Activated naive CD4-positive, alpha-beta T cell treated with anti-CD3 and anti-CD28 coated beads, Interleukin-2, amount 50 U/mL, for 24 hours (primary cell): ENCODE results near the gene ST6GALNAC1.

Source experiments
- H3K27ac Mint-ChIP-seq: one replicate; pipeline ENCODE4 v1.8.0; 2021; ENCODE audit warnings: mild to moderate bottlenecking, mixed read lengths
- H3K27me3 Mint-ChIP-seq: one replicate; pipeline ENCODE4 v1.8.0; 2021; ENCODE audit warnings: mixed read lengths
- H3K36me3 Mint-ChIP-seq: one replicate; pipeline ENCODE4 v1.8.0; 2021; ENCODE audit warnings: mixed read lengths
- H3K4me1 Mint-ChIP-seq: one replicate; pipeline ENCODE4 v1.8.0; 2021; ENCODE audit warnings: mixed read lengths
- H3K4me3 Mint-ChIP-seq: one replicate; pipeline ENCODE4 v1.8.0; 2021; ENCODE audit warnings: mild to moderate bottlenecking, mixed read lengths
- H3K9me3 Mint-ChIP-seq: one replicate; pipeline ENCODE4 v1.8.0; 2021; ENCODE audit warnings: mixed read lengths

ST6GALNAC1 gene

DNA sequence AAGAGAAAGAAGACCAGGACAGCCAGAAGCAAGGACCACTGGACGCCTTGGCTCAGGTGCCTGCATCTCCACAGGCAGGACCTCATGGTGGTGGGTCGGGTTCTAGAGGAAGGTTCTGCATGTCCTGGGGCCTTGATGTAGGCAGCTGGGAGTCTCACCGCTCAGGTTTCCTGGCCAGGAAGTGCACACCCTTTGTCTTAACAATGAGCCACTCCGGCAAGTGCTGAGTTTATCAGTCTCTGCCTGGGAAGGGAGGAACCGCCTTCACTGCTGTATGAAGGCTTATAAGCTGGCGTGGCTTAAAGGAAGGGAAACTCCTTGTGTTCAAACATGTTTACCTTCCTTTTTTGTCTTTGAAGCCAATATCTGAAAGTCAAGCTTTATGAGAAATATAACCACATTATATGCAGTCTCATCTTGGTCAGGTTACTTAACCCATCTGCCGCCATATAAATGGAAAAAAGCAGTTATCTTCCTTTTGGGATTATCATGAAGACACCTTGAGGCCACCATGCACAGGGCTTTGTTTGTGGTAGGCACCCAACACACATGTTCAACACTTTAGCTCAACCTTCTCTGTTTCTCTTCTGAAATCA is at the start of gene ST6GALNAC1:
Gene ST6GALNAC1, minus strand, starts transcription at position 205 of the 596 bp plus-strand sequence. Its CDS starts 119 bp downstream, at position 86.
- peaks cover 49% of the 10 kb centered on the region for H3K4me1 Mint-ChIP-seq
- H3K27me3 Mint-ChIP-seq: no peaks in the 10 kb centered on the region
- H3K36me3 Mint-ChIP-seq: peaks cover 3% of the 10 kb centered on the region
- H3K4me3 Mint-ChIP-seq: peak within 1 kb of the TSS; percentile 70
- H3K9me3 Mint-ChIP-seq: peaks cover 5% of the 10 kb centered on the region
- peak within 1 kb of the TSS; percentile 69 for H3K27ac Mint-ChIP-seq

GRCh38 chr17:76691379-76692191 is 48.0 kb upstream of the ST6GALNAC1 start:
- Mint-ChIP-seq H3K9me3 (no peaks in the 10 kb centered on the region), H3K27me3 (peaks cover 1% of the 10 kb centered on the region), H3K4me1 (no peaks in the 10 kb centered on the region), H3K4me3 (no peak overlapping the region), H3K27ac (no peak overlapping the region), H3K36me3 (no peaks in the 10 kb centered on the region)

GRCh38 chr17:76690596-76691280 is 47.2 kb upstream of the ST6GALNAC1 start:
- H3K4me1 Mint-ChIP-seq: no peaks in the 10 kb centered on the region
- H3K27me3 Mint-ChIP-seq: peaks cover 1% of the 10 kb centered on the region
- no peak overlapping the region for H3K27ac Mint-ChIP-seq
- no peaks in the 10 kb centered on the region for H3K36me3 Mint-ChIP-seq
- no peaks in the 10 kb centered on the region for H3K9me3 Mint-ChIP-seq
- no peak overlapping the region for H3K4me3 Mint-ChIP-seq

- Mint-ChIP-seq H3K9me3 (no peaks in the 10 kb centered on the region), H3K27me3 (peaks cover 1% of the 10 kb centered on the region), H3K36me3 (no peaks in the 10 kb centered on the region), H3K27ac (no peak overlapping the region), H3K4me1 (no peaks in the 10 kb centered on the region), H3K4me3 (no peak overlapping the region)
These were observed 46.3 kb upstream of the ST6GALNAC1 start for GRCh38 chr17:76689859-76690258.

DNA sequence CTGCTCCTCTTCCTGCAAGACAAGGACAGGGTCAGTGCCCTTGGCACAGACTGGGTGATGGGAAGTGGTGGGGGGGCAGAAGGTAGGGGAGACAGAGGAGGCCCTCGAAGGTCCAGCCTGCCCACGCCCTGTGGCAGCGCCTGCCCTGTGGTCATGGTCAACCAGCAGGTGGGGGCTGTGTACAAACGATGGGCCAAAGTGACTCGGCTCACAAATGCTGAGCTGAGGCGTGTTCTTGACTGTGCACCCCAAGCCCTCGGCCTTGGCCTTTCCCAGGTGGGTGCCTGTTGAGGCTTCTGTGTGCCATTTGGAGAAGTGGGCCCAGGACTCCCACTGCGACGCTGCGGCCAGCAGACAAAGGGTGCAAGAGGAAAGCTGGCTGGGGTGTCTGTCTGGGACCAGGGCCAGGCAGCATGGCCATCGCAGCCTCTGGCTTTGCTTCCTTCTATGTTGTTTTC is 44.6 kb upstream of the ST6GALNAC1 start:
- no peaks in the 10 kb centered on the region for H3K4me1 Mint-ChIP-seq
- H3K27me3 Mint-ChIP-seq: peaks cover 1% of the 10 kb centered on the region
- no peaks in the 10 kb centered on the region for H3K9me3 Mint-ChIP-seq
- H3K36me3 Mint-ChIP-seq: no peaks in the 10 kb centered on the region
- no peak overlapping the region for H3K4me3 Mint-ChIP-seq
- no peak overlapping the region for H3K27ac Mint-ChIP-seq

- no peaks in the 10 kb centered on the region for H3K9me3 Mint-ChIP-seq
- no peaks in the 10 kb centered on the region for H3K36me3 Mint-ChIP-seq
- H3K27me3 Mint-ChIP-seq: peaks cover 1% of the 10 kb centered on the region
- no peak overlapping the region for H3K27ac Mint-ChIP-seq
- H3K4me1 Mint-ChIP-seq: no peaks in the 10 kb centered on the region
- no peak overlapping the region for H3K4me3 Mint-ChIP-seq
These were observed 44.0 kb upstream of the ST6GALNAC1 start for GRCh38 chr17:76687298-76688164.

DNA sequence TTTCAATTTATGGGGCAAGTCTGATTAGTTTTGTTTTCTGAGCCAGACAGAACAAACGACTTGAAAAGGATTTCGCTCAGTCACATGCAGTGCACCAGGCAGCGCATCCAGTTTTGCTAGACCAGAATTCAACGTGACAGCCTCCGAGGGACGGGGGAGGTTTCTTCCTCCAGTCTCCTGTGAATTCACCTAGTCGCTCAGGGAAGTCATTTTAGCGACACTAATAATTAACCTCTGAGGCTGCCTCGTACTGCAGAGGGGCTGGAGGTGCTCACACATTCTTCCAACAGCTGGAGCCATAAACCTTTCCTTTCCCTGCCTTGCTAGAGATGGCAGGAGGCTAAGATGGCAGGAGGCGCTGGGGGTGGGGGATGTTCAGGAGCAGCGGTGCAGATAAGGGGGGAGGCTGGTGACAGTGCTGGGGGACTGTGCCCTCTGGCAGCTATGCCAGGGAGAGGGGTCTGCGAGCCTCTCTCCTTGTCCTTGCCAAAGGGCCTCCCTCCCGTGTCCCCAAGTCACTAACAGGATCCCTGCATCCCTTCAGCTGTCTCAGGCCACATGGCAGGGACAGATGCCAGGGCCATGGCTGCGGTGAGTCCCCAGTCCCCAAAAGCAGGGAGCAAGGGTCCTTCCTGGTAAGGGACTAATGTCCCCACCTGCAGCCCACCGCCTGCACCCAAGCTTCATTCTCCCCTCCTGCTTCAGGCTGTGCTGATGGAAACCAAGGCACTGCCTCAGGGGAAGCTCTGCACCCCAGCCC is 43.2 kb upstream of the ST6GALNAC1 start:
- no peaks in the 10 kb centered on the region for H3K9me3 Mint-ChIP-seq
- no peaks in the 10 kb centered on the region for H3K4me1 Mint-ChIP-seq
- H3K27ac Mint-ChIP-seq: no peak overlapping the region
- H3K27me3 Mint-ChIP-seq: peaks cover 1% of the 10 kb centered on the region
- no peaks in the 10 kb centered on the region for H3K36me3 Mint-ChIP-seq
- no peak overlapping the region for H3K4me3 Mint-ChIP-seq

- no peak overlapping the region for H3K27ac Mint-ChIP-seq
These were observed 42.3 kb upstream of the ST6GALNAC1 start for GRCh38 chr17:76685846-76686245.

DNA sequence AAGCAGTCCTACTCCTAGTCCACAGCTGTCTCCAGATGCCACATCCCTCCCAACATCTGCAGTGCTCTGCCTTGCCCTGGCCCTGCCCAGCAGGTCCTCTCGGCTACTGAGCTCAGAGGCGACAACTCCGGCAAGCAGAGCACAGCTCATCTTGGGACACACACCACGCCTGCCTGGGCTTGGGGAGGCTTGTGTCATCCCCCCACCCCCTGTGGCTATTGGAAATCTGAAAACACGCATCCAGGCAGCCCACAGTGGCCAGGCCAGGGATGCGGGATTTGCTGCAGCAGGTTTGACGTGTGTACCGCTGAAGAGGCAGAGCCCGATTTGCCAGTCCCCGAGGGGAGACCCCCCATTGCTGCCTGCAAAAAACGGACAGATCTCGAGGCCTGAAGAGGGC is 41.8 kb upstream of the ST6GALNAC1 start:
- Mint-ChIP-seq H3K27me3 (peaks cover 1% of the 10 kb centered on the region), H3K4me3 (no peak overlapping the region), H3K36me3 (no peaks in the 10 kb centered on the region), H3K4me1 (peaks cover 6% of the 10 kb centered on the region), H3K27ac (no peak overlapping the region), H3K9me3 (no peaks in the 10 kb centered on the region)

More at GRCh38 chr17:76685846-76686245, 42.3 kb upstream of the ST6GALNAC1 start:
- H3K9me3 Mint-ChIP-seq: no peaks in the 10 kb centered on the region
- H3K27me3 Mint-ChIP-seq: peaks cover 1% of the 10 kb centered on the region
- no peak overlapping the region for H3K4me3 Mint-ChIP-seq
- H3K4me1 Mint-ChIP-seq: peaks cover 6% of the 10 kb centered on the region
- H3K36me3 Mint-ChIP-seq: no peaks in the 10 kb centered on the region

DNA sequence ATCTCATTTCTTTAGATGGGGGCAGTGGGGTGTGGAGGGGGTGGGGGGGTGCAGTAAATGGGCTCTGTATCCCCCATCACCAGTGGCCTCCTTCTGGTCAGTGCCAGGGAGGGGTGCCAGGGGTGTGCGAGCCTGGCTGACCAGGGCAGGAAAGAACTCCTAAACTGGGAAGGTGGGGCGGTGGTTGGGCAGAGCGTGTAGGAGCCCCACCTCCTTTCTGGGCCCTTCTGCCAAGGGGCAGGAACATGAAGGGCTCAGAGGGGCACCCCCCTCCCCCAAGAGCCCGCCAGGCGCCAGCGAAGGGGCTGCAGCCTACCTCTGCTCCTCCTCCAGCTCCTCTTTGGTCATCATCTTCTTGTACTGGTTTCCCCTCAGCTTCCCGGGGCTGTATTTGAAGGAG is 41.2 kb upstream of the ST6GALNAC1 start:
- peaks cover 1% of the 10 kb centered on the region for H3K27me3 Mint-ChIP-seq
- H3K27ac Mint-ChIP-seq: no peak overlapping the region
- no peaks in the 10 kb centered on the region for H3K36me3 Mint-ChIP-seq
- no peak overlapping the region for H3K4me3 Mint-ChIP-seq
- no peaks in the 10 kb centered on the region for H3K9me3 Mint-ChIP-seq
- H3K4me1 Mint-ChIP-seq: peaks cover 6% of the 10 kb centered on the region

- H3K4me1 Mint-ChIP-seq: peaks cover 6% of the 10 kb centered on the region
- no peak overlapping the region for H3K4me3 Mint-ChIP-seq
- H3K27me3 Mint-ChIP-seq: peaks cover 1% of the 10 kb centered on the region
- no peaks in the 10 kb centered on the region for H3K36me3 Mint-ChIP-seq
- no peak overlapping the region for H3K27ac Mint-ChIP-seq
- H3K9me3 Mint-ChIP-seq: no peaks in the 10 kb centered on the region
These were observed 40.6 kb upstream of the ST6GALNAC1 start for GRCh38 chr17:76683921-76684745.

- Mint-ChIP-seq H3K4me1 (peaks cover 6% of the 10 kb centered on the region), H3K27me3 (no peaks in the 10 kb centered on the region), H3K36me3 (no peaks in the 10 kb centered on the region), H3K9me3 (no peaks in the 10 kb centered on the region), H3K27ac (no peak overlapping the region), H3K4me3 (no peak overlapping the region)
These were observed 39.6 kb upstream of the ST6GALNAC1 start for GRCh38 chr17:76683011-76683755.

DNA sequence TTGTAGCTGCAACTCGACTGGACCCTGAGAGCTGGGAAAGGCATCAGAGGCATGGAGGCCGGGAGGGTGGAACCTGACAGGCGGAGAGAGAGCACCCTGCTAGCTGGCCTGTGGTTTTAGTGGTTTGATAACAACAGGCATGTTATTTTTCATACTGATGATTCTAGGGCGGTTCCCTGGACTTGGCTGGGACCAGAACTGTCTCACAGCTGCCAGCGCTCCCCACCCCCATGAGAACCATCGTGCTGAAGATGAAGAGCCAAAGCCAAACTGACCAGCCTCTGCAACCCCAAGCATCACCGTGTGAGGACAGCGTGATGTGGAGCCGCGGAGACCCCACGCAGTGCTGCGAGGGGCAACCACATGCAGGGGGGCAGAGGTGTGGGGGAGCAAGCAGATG is 38.7 kb upstream of the ST6GALNAC1 start:
- Mint-ChIP-seq H3K27ac (no peak overlapping the region), H3K4me3 (no peak overlapping the region), H3K36me3 (no peaks in the 10 kb centered on the region), H3K4me1 (peaks cover 6% of the 10 kb centered on the region), H3K27me3 (no peaks in the 10 kb centered on the region), H3K9me3 (no peaks in the 10 kb centered on the region)
